Prostate gland (tissue), 2 donors: ENCODE results near the gene SCIN. TPM values are rescaled to one million over a fixed set of nuclear protein-coding genes. Genes with fewer than 3 reads are reported as not detected.

Experiments
- DNase-seq: peaks from one replicate; pipeline ENCODE4 v3.0.0-alpha.2; 2019; ENCODE audit warnings: low spot score
- H3K27ac ChIP-seq, 2 donors: fragments of 200-600 bp; sonication (generic); 2 replicates each; pipeline ENCODE4 v1.5.1; 2017 to 2019
- H3K27me3 ChIP-seq: fragments of 200-600 bp; sonication (generic); replicated peaks from 2 replicates; pipeline ENCODE4 v1.5.1; 2019; ENCODE audit not compliant: insufficient read depth
- H3K36me3 ChIP-seq, 2 donors: fragments of 200-600 bp; sonication (generic); 1 replicate in 1 of 2; 2 replicates in 1 of 2; pipeline versions ENCODE4 v1.5.1 to v1.8.1; 2017 to 2019
- H3K4me1 ChIP-seq: fragments of 200-600 bp; sonication (generic); replicated peaks from 2 replicates; pipeline ENCODE4 v1.5.1; 2019
- H3K4me3 ChIP-seq, 2 donors: fragments of 200-600 bp; sonication (generic); 2 replicates each; pipeline ENCODE4 v1.5.1; 2017 to 2019
- H3K9me3 ChIP-seq: fragments of 200-600 bp; sonication (generic); 2 replicates; pipeline ENCODE4 v1.5.1; 2017
- POLR2A ChIP-seq: fragments of 450-650 bp; IDR thresholded peaks from one replicate; pipeline ENCODE4 v1.6.1; 2016; ENCODE audit warnings: antibody characterized with exemption, mild to moderate bottlenecking
- POLR2AphosphoS5 ChIP-seq: sonication (generic); formaldehyde crosslinking; IDR thresholded peaks from one replicate; pipeline ENCODE4 v1.6.1; 2017; ENCODE audit warnings: antibody characterized with exemption
- WGBS: methylation state at CpG from one replicate; pipeline ENCODE4 v1.1.5; 2018; 5-methylcytosine and 5-hydroxymethylcytosine counted together
- intact Hi-C: fragments of 100-400 bp; cut with DNase I; formaldehyde crosslinking; loops from one replicate; pipeline ENCODE4 v1.14.2; 2022
- total RNA-seq, 2 donors: library from RNA; depleted of rRNA; stranded (reverse); fragments of >200 nt; gene quantifications; one replicate each; pipeline ENCODE4 v1.1.0, GENCODE V29; 2016
- TF ChIP-seq, protein P1 (sequence below), 4 experiments: fragments of 200-600 bp in 2 of 4; fragments of 450-650 bp in 2 of 4; sonication (generic) in 2 of 4; IDR thresholded peaks; 1 replicate in 3 of 4; 2 replicates in 1 of 4; pipeline ENCODE4 v1.5.1; 2016 to 2019; ENCODE audit warnings: antibody characterized with exemption in 4 of 4, mild to moderate bottlenecking in 2 of 4, moderate library complexity in 2 of 4

Gene SCIN
- total RNA-seq, 2 donors from 2014 or later = 7.6 to 12.2 TPM

DNA sequence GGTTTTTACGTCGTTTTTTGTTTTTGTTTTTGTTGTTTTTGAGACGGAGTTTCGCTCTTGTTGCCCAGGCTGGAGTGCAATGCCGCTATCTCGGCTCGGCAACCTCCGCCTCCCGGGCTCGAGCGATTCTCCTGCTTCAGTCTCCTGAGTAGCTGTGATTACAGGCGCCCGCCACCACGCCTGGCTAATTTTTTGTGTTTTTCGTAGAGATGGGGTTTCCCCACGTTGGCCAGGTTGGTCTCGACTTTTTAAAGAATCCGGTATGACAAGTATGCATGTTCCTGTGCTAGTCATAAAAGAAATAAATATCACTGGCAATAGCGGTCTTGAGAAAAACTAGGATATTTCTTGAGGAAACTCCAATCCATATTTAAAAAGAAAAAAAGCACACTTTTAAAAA is 114.2 kb downstream of the SCIN start:
- no peaks in the 10 kb centered on the region for H3K27me3 ChIP-seq
- H3K4me1 ChIP-seq = no peaks in the 10 kb centered on the region
- H3K27ac ChIP-seq = no peak overlapping the region
- H3K36me3 ChIP-seq = no peaks in the 10 kb centered on the region
- DNase-seq = no peak
- WGBS = 94% methylated on average over 19 of the region's 19 CpGs
- H3K4me3 ChIP-seq = no peak overlapping the region
- H3K9me3 ChIP-seq = no peaks in the 10 kb centered on the region
- TF ChIP-seq POLR2AphosphoS5 = no peak
- no peak for TF ChIP-seq POLR2A
- TF ChIP-seq, protein P1, sequence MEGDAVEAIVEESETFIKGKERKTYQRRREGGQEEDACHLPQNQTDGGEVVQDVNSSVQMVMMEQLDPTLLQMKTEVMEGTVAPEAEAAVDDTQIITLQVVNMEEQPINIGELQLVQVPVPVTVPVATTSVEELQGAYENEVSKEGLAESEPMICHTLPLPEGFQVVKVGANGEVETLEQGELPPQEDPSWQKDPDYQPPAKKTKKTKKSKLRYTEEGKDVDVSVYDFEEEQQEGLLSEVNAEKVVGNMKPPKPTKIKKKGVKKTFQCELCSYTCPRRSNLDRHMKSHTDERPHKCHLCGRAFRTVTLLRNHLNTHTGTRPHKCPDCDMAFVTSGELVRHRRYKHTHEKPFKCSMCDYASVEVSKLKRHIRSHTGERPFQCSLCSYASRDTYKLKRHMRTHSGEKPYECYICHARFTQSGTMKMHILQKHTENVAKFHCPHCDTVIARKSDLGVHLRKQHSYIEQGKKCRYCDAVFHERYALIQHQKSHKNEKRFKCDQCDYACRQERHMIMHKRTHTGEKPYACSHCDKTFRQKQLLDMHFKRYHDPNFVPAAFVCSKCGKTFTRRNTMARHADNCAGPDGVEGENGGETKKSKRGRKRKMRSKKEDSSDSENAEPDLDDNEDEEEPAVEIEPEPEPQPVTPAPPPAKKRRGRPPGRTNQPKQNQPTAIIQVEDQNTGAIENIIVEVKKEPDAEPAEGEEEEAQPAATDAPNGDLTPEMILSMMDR (IDR thresholded peaks at IDR 0.05) = no peak
- intact Hi-C loops = loop anchor here (5.0 kb wide), 1 partner anchor 433 kb away; no protein-coding TSS in a partner anchor

DNA sequence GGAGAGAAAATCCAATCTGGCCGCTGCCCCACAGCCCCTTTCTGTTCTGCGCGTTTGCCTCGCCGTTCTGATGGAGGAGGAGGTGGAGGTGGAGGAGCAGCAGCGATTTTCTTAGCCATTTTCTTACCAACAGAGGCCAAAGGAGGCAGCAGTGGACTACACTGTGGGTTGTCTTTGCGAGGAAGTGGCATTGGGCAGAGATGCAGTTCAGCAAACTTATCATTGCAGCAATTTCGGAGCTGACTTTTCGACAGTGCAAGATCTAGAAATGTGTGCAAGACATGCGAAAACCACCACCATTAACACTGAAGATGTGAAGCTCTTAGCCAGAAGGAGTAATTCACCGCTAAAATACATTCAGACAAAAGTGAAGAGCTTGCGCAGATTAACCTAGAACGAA is 115.0 kb downstream of the SCIN start:
- no peaks in the 10 kb centered on the region for H3K36me3 ChIP-seq
- TF ChIP-seq POLR2A (no peak), POLR2AphosphoS5 (no peak)
- TF ChIP-seq, protein P1 (IDR thresholded peaks at IDR 0.05) = no peak
- intact Hi-C loops = loop anchor here (5.0 kb wide), 1 partner anchor 432 kb away; no protein-coding TSS in a partner anchor
- H3K4me1 ChIP-seq = no peaks in the 10 kb centered on the region
- H3K4me3 ChIP-seq = no peak overlapping the region
- H3K27me3 ChIP-seq = no peaks in the 10 kb centered on the region
- H3K9me3 ChIP-seq = no peaks in the 10 kb centered on the region
- H3K27ac ChIP-seq = no peak overlapping the region
- no peak for DNase-seq
- 85% methylated on average over 13 of the region's 13 CpGs for WGBS

DNA sequence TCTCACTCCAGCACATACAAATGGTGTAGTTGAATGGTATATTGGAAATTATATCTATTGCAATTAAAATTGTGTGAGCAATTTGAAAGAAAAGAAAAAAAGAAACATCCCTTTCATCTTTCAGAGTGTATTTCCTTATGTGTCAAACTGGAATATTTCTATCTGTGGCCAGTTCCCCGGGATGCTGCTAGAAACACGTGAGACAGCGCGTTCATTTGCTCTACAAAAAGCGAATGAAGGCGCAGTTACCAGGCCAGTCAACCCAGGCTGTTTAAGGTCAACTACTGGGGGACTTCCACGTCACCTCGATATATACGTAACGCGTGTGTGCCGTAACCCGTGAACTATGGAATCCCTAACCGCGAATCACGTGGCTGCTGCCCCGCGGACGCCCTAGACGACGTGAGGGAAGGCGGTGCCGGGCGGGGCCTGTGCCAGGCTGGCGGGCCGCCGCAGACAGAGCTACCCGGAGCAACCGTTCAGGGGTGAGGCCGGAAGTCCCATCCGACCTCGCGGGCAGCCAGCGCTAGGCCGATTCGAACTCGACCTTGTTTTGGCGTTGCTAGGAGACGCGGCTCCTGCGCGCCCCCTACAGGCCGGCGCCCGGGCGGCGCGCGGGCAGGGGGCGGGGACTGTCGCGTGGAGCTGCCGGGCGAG is 115.8 kb downstream of the SCIN start:
- H3K36me3 ChIP-seq = no peaks in the 10 kb centered on the region
- peak; percentile 81 for DNase-seq
- H3K4me1 ChIP-seq = no peaks in the 10 kb centered on the region
- TF ChIP-seq POLR2A (no peak), POLR2AphosphoS5 (peak; percentile 25)
- TF ChIP-seq, protein P1 (IDR thresholded peaks at IDR 0.05) = peak; percentile 88 to 99 (median 97)
- intact Hi-C loops = loop anchor here (2.0 to 5.0 kb wide), 3 partner anchors 44 to 576 kb away; no protein-coding TSS in a partner anchor
- H3K27ac ChIP-seq = peak overlapping the region; percentile 81 to 87
- H3K9me3 ChIP-seq = no peaks in the 10 kb centered on the region
- H3K27me3 ChIP-seq = no peaks in the 10 kb centered on the region
- peak overlapping the region; percentile 79 to 82 for H3K4me3 ChIP-seq
- WGBS = 5% methylated on average over 51 of the region's 54 CpGs

DNA sequence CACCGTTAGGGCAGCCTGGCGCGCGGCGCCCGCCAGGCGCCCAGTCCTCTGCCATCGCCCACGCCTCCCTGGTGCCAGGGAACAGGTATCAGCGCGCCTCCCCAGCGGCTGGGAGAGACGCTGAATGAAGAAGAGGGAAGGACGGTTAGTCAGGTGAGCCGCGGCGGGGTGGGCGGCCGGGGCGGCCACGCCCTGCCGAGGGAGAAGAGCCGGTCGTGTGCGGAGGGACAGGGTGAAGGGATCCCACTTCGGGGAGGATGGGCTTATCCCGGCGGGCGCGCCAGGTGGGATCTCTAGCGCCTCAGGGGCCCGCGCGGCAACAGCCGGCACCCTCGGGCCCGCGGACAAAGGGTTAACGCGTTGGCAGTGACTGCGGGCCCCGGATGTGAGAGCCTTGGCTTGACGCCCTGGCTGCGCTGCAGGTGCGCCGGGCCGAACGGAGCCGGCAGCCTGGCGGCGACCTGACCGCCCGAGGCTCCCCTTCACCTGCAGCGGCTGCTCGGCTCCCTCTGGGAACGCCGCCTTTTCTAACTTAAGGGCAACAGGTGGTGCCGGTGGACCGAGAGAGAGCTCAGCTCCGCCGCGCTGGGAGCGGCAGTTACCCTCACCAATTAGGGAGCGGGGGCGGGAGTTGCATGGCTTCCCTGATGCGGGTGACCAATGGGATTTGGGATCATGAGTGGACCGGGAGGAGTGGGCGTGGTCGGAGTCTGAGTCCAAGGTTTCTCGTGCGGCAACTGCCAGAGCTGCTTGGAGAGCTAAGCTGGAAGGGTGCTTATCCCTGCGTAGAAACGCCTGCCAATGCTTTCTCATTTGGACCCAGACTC is 116.6 kb downstream of the SCIN start, which contains the start of gene ARL4A:
Gene ARL4A, plus strand, starts transcription at position 743 of the 827 bp plus-strand sequence. CDS start 622 bp downstream, outside the sequence.
- DNase-seq = peak; percentile 100
- Histone ChIP-seq H3K27me3 (no peaks in the 10 kb centered on the region), H3K4me3 (peak within 1 kb of the TSS; percentile 79 to 82), H3K36me3 (no peaks in the 10 kb centered on the region), H3K27ac (peak within 1 kb of the TSS; percentile 81 to 87), H3K9me3 (no peaks in the 10 kb centered on the region), H3K4me1 (no peaks in the 10 kb centered on the region)
- intact Hi-C loops = loop anchor here (2.0 to 5.0 kb wide), 3 partner anchors 44 to 576 kb away; no protein-coding TSS in a partner anchor
- WGBS = 0% methylated on average over 57 of the region's 73 CpGs
- TF ChIP-seq POLR2A (peak; percentile 93), POLR2AphosphoS5 (peak; percentile 91)
- TF ChIP-seq, protein P1 (IDR thresholded peaks at IDR 0.05) = peak; percentile 12 to 90 (median 55)
